SH-SY5Y (cell line): ENCODE data around the gene PLPP2.

Experiments used
- GATA2 ChIP-seq: IDR thresholded peaks from 2 replicates; pipeline ENCODE4 v1.6.1; 2011; ENCODE audit warnings: mild to moderate bottlenecking, low read depth, low read length
- GATA3 ChIP-seq: IDR thresholded peaks from 2 replicates; pipeline ENCODE4 v1.6.1; 2011; ENCODE audit warnings: low read depth, mild to moderate bottlenecking, low read length, moderate library complexity

- no peak for TF ChIP-seq GATA3
- no peak for TF ChIP-seq GATA2
Observed at GRCh38 chr19:289651-290371, 1.4 kb downstream of the PLPP2 start.
